ENCODE results near the gene TRIM43. TPM values are rescaled to one million over a fixed set of nuclear protein-coding genes. Genes with fewer than 3 reads are reported as not detected.
"Not testable (repeated sequence)": the region's sequence is repeated elsewhere in the genome, so short reads cannot be mapped to it uniquely, and the experiment has no call there.

The TRIM43 gene
- polyA plus RNA-seq, result not detected

- H3K4me3 Mint-ChIP-seq, H3K4me1 Mint-ChIP-seq, H3K27me3 Mint-ChIP-seq, H3K36me3 Mint-ChIP-seq, H3K27ac Mint-ChIP-seq, H3K9me3 Mint-ChIP-seq: not testable (repeated sequence)
These were observed at the start of gene TRIM43 for GRCh38 chr2:95591701-95592100. Gene TRIM43 (plus strand): TSS chr2:95592001. CDS start chr2:95594024, 2,023 bp downstream.

DNA sequence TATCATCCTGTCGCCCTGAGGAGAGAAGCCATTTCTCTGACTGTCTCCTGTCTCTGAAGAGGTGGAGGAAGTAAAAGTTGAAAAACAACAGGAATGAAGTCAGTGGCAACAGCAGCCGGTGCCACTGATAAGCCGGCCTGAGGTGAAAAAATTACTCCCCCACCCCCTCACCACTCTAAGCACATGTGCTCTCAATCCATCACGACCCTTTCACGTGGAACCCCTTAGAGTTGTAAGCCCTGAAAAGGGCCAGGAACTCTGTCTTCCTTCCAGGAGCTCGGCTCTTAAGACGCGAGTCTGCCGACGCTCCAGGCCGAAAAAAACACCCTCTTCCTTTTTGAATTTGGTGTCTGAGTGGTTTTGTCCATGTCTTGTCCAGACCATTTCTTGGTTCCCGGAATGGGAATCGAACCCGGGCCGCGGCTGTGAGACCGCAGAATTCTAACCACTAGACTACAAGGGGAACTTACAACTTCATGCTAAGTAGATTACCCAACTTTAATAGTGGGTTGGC lies 40.7 kb upstream of the TRIM43 start:
- H3K4me1 Mint-ChIP-seq, result peaks cover 0 to 3% (median 0%) of the 10 kb centered on the region in 3 donors
- H3K36me3 Mint-ChIP-seq, result no peaks in the 10 kb centered on the region
- no peak overlapping the region for H3K27ac Mint-ChIP-seq
- no peaks in the 10 kb centered on the region for H3K9me3 Mint-ChIP-seq
- peaks cover 1% of the 10 kb centered on the region for H3K27me3 Mint-ChIP-seq
- no peak overlapping the region for H3K4me3 Mint-ChIP-seq

DNA sequence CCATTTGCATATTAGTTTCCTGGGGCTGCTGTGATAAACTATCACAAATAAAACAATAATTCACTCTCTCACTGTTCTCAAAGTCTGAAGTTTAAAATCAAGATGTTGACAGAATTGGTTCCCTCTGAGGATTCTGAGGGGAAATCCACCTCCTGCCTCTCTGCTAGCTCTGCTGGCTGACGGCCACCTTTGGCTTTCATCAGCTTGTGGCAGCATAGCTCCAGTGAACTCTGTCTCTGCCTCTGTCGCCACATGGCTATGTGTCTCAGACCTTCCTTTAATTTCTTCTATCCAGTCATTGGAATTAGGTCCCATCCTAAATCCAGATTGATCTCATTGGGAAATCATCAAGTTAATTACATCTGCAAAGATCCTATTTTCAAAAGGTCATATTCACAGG lies 38.9 kb upstream of the TRIM43 start:
- Mint-ChIP-seq H3K36me3 (no peaks in the 10 kb centered on the region), H3K27me3 (peaks cover 1% of the 10 kb centered on the region), H3K4me3 (no peak overlapping the region), H3K9me3 (no peaks in the 10 kb centered on the region), H3K4me1 (peaks cover 0 to 3% (median 0%) of the 10 kb centered on the region in 3 donors), H3K27ac (no peak overlapping the region)

DNA sequence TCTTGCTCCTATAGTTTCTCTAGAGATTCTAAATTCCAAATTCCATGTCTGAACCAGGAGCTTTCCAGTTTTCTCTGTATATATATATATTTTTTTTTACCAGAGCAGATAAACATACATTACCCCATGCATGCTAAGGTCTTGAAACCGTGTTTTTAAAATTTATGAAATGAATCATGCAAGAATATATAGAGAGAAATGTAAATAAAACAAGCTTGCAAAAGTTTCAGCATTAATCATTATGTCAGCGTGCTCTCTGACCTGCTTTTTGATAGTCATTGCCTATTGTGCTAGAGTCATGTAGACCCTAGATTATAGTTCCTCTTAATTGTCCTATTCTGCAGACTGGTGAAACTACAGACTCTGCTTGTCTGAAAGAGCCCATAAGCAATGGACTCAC lies 22.6 kb upstream of the TRIM43 start:
- Mint-ChIP-seq H3K9me3 (peaks cover 0 to 3% (median 0%) of the 10 kb centered on the region in 3 donors), H3K27ac (no peak overlapping the region), H3K4me3 (no peak overlapping the region), H3K4me1 (no peaks in the 10 kb centered on the region), H3K36me3 (no peaks in the 10 kb centered on the region), H3K27me3 (peaks cover 14% of the 10 kb centered on the region)

- Mint-ChIP-seq H3K27ac (no peak overlapping the region), H3K36me3 (no peaks in the 10 kb centered on the region), H3K9me3 (peaks cover 0 to 3% (median 0%) of the 10 kb centered on the region in 3 donors), H3K4me3 (no peak overlapping the region), H3K27me3 (peaks cover 7% of the 10 kb centered on the region), H3K4me1 (peaks cover 0 to 1% (median 0%) of the 10 kb centered on the region in 3 donors)
These were observed 17.9 kb upstream of the TRIM43 start for GRCh38 chr2:95573866-95574265.

- Mint-ChIP-seq H3K4me3 (no peak overlapping the region), H3K27me3 (peaks cover 7% of the 10 kb centered on the region)
These were observed 17.3 kb upstream of the TRIM43 start for GRCh38 chr2:95574506-95574905.

GRCh38 chr2:95575857-95576256 lies 15.9 kb upstream of the TRIM43 start:
- Mint-ChIP-seq H3K36me3 (no peaks in the 10 kb centered on the region), H3K9me3 (no peaks in the 10 kb centered on the region), H3K27ac (no peak overlapping the region), H3K4me1 (peaks cover 0 to 1% (median 0%) of the 10 kb centered on the region in 3 donors), H3K4me3 (no peak overlapping the region), H3K27me3 (peaks cover 2% of the 10 kb centered on the region)

More at GRCh38 chr2:95574506-95574905, 17.3 kb upstream of the TRIM43 start:
- Mint-ChIP-seq H3K36me3 (no peaks in the 10 kb centered on the region), H3K4me1 (peaks cover 0 to 1% (median 0%) of the 10 kb centered on the region in 3 donors), H3K9me3 (peaks cover 0 to 3% (median 0%) of the 10 kb centered on the region in 3 donors), H3K27ac (no peak overlapping the region)

DNA sequence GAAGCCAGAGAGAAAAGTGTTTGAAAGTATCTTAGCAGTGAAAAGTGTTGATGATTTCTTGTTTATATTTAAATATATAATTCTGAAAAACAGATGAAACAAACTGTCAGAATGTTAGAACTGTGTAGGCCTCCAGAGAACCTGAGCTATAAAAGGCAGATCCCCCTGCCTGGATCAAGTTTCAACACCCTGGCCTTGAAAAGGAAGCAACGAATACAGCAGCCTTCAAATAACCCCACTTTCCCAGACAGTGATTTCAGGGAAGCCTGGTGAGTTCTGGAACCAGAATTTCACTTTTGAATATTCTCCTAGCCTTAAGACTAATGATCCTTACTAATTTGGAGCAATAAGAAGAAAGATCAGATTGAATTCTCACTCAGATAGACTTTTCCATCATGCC lies 13.3 kb upstream of the TRIM43 start:
- no peak overlapping the region for H3K27ac Mint-ChIP-seq

GRCh38 chr2:95583545-95583944 lies 8.3 kb upstream of the TRIM43 start:
- H3K9me3 Mint-ChIP-seq, H3K27me3 Mint-ChIP-seq, H3K4me3 Mint-ChIP-seq, H3K4me1 Mint-ChIP-seq, H3K36me3 Mint-ChIP-seq, H3K27ac Mint-ChIP-seq: not testable (repeated sequence)

More for the DNA sequence above, 13.3 kb upstream of the TRIM43 start:
- H3K36me3 Mint-ChIP-seq, result no peaks in the 10 kb centered on the region
- H3K4me3 Mint-ChIP-seq, result no peak overlapping the region
- peaks cover 2% of the 10 kb centered on the region for H3K27me3 Mint-ChIP-seq
- H3K9me3 Mint-ChIP-seq, result no peaks in the 10 kb centered on the region
- H3K4me1 Mint-ChIP-seq, result peaks cover 0 to 1% (median 0%) of the 10 kb centered on the region in 3 donors

GRCh38 chr2:95584321-95584720 lies 7.5 kb upstream of the TRIM43 start:
- H3K27ac Mint-ChIP-seq, H3K9me3 Mint-ChIP-seq, H3K27me3 Mint-ChIP-seq, H3K4me3 Mint-ChIP-seq, H3K36me3 Mint-ChIP-seq, H3K4me1 Mint-ChIP-seq: not testable (repeated sequence)

DNA sequence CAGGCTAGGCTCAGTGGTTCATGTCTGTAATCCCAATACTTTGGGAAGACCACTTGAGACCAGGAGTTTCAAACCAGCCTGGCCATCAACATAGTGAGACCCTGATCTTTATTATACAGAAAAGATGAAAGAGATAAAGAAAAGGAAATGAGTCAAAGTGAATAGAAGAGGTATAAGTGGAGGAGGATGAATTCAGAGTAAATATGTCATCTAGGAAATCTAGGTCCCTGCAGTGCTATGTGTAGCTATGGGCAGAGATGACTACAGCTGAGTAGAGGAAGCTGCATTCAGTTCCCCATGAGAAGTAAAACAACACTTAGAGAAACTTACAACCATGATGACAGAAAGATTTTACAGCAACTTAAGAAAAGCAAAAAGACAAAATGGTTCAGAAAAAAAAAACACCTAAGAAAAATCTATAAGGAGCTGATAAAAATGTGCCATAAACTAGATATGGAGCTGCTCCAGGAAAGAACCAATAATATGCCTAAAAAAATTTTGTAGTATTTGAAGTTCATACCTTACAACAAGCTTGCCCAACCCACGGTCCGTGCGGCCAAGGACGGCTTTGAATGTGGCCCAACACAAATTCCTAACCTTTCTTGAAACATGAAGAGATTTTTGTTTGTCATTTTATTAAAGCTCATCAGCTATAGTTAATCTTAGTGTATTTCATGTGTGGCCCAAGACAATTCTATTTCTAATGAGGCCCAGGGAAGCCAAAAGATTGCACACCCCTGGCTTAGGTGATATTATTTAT lies 1.8 kb upstream of the TRIM43 start:
- H3K9me3 Mint-ChIP-seq, H3K4me3 Mint-ChIP-seq, H3K27me3 Mint-ChIP-seq, H3K4me1 Mint-ChIP-seq, H3K27ac Mint-ChIP-seq, H3K36me3 Mint-ChIP-seq: not testable (repeated sequence)

GRCh38 chr2:95592973-95593372 lies 1.2 kb downstream of the TRIM43 start:
- H3K27me3 Mint-ChIP-seq, H3K27ac Mint-ChIP-seq, H3K4me3 Mint-ChIP-seq, H3K9me3 Mint-ChIP-seq, H3K36me3 Mint-ChIP-seq, H3K4me1 Mint-ChIP-seq: not testable (repeated sequence)

- not testable (repeated sequence) for H3K36me3 Mint-ChIP-seq, H3K9me3 Mint-ChIP-seq, H3K4me3 Mint-ChIP-seq
These were observed 3.2 kb downstream of the TRIM43 start for GRCh38 chr2:95595012-95595411.

DNA sequence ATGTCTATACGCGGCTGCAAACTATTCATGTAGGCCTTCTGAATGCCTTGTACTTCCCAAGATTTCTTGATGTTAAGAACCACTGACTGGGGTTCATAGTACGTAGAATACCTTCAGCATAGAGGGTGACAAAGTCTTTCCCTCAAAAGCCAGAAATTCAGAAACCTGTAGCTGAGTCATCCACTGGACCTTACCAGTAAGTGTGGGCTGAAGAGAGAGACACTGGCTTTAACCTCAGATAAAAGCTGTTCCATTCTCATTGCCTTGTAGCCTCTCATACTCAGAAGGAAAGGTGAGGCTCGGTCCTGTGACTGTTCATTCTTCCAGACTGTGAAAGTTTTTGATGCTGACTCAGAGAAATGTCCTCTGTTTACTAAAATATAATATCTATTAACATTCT lies 9.5 kb downstream of the TRIM43 start:
- H3K9me3 Mint-ChIP-seq, H3K27me3 Mint-ChIP-seq, H3K4me3 Mint-ChIP-seq, H3K27ac Mint-ChIP-seq, H3K4me1 Mint-ChIP-seq, H3K36me3 Mint-ChIP-seq: not testable (repeated sequence)

More at GRCh38 chr2:95595012-95595411, 3.2 kb downstream of the TRIM43 start:
- not testable (repeated sequence) for H3K4me1 Mint-ChIP-seq, H3K27me3 Mint-ChIP-seq, H3K27ac Mint-ChIP-seq

DNA sequence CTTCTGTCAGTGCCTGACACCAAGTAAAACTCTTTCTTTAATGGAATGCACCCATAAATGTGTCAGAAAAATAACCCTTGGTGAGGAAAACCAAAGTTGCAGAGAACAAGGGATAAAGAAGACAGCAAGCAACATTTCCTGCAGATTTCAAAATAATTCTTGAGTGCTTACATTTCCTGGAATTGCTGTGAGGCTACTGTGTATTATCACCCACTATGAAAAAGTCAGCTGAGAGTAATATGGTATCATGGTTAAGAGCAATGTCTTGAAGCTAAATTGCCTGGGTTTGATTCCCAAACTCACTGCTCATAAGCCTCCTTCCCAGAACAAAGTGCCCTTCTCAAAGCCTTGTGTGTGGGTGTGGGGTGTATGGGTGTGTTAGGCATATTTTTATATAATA lies 10.3 kb downstream of the TRIM43 start:
- H3K36me3 Mint-ChIP-seq, H3K4me1 Mint-ChIP-seq, H3K27ac Mint-ChIP-seq, H3K9me3 Mint-ChIP-seq, H3K27me3 Mint-ChIP-seq, H3K4me3 Mint-ChIP-seq: not testable (repeated sequence)

DNA sequence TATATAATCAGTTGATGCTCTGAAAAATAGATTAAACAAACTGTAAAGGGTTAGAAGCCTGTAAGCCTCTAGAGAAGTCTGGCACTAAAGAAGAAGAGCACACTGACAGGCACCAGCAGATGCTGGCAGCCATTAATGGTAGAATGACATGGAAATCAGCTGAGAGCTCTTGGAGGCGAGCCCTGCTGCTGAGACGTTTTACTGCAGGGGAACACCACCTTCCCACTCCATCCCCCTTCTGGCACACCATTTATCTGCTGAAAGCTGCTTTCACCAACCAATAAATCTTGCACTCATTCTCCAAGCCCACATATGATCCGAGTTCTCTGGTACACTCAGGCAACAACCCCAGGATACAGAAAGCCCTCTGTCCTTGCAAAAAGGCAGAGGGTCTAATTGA lies 16.6 kb downstream of the TRIM43 start:
- H3K4me1 Mint-ChIP-seq, H3K27me3 Mint-ChIP-seq, H3K4me3 Mint-ChIP-seq, H3K27ac Mint-ChIP-seq, H3K9me3 Mint-ChIP-seq, H3K36me3 Mint-ChIP-seq: not testable (repeated sequence)

Data from IgD-negative memory B cell (primary cell).